ENCODE results near the gene PRKACG. TPM values are rescaled to one million over a fixed set of nuclear protein-coding genes. Genes with fewer than 3 reads are reported as not detected.

Gene PRKACG
- total and polyA plus RNA-seq, 2 of the 8 experiments (the other 6 are each of a cell fraction or from before 2014, with no cell fraction given): not detected

DNA sequence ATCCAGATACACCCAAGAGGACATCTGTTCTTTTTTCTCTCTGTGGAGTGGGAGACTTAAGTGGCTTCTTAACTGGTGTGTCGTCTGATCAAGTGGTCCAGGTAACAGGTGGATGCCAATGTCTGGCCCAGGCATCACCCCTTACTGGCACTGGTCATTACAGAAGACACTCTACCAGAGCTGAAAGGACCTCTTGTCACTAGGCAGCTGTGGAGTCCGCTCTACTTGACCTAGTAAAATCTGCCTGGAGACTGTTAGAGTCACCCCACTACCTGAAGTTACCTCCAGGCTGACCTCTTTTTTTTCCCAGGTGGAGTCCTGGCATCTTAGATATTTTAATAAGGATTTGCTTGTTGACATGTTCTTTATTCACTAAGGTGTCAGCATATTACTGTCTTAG is 44.2 kb upstream of the PRKACG start (continued):
- TF ChIP-seq, protein P1, sequence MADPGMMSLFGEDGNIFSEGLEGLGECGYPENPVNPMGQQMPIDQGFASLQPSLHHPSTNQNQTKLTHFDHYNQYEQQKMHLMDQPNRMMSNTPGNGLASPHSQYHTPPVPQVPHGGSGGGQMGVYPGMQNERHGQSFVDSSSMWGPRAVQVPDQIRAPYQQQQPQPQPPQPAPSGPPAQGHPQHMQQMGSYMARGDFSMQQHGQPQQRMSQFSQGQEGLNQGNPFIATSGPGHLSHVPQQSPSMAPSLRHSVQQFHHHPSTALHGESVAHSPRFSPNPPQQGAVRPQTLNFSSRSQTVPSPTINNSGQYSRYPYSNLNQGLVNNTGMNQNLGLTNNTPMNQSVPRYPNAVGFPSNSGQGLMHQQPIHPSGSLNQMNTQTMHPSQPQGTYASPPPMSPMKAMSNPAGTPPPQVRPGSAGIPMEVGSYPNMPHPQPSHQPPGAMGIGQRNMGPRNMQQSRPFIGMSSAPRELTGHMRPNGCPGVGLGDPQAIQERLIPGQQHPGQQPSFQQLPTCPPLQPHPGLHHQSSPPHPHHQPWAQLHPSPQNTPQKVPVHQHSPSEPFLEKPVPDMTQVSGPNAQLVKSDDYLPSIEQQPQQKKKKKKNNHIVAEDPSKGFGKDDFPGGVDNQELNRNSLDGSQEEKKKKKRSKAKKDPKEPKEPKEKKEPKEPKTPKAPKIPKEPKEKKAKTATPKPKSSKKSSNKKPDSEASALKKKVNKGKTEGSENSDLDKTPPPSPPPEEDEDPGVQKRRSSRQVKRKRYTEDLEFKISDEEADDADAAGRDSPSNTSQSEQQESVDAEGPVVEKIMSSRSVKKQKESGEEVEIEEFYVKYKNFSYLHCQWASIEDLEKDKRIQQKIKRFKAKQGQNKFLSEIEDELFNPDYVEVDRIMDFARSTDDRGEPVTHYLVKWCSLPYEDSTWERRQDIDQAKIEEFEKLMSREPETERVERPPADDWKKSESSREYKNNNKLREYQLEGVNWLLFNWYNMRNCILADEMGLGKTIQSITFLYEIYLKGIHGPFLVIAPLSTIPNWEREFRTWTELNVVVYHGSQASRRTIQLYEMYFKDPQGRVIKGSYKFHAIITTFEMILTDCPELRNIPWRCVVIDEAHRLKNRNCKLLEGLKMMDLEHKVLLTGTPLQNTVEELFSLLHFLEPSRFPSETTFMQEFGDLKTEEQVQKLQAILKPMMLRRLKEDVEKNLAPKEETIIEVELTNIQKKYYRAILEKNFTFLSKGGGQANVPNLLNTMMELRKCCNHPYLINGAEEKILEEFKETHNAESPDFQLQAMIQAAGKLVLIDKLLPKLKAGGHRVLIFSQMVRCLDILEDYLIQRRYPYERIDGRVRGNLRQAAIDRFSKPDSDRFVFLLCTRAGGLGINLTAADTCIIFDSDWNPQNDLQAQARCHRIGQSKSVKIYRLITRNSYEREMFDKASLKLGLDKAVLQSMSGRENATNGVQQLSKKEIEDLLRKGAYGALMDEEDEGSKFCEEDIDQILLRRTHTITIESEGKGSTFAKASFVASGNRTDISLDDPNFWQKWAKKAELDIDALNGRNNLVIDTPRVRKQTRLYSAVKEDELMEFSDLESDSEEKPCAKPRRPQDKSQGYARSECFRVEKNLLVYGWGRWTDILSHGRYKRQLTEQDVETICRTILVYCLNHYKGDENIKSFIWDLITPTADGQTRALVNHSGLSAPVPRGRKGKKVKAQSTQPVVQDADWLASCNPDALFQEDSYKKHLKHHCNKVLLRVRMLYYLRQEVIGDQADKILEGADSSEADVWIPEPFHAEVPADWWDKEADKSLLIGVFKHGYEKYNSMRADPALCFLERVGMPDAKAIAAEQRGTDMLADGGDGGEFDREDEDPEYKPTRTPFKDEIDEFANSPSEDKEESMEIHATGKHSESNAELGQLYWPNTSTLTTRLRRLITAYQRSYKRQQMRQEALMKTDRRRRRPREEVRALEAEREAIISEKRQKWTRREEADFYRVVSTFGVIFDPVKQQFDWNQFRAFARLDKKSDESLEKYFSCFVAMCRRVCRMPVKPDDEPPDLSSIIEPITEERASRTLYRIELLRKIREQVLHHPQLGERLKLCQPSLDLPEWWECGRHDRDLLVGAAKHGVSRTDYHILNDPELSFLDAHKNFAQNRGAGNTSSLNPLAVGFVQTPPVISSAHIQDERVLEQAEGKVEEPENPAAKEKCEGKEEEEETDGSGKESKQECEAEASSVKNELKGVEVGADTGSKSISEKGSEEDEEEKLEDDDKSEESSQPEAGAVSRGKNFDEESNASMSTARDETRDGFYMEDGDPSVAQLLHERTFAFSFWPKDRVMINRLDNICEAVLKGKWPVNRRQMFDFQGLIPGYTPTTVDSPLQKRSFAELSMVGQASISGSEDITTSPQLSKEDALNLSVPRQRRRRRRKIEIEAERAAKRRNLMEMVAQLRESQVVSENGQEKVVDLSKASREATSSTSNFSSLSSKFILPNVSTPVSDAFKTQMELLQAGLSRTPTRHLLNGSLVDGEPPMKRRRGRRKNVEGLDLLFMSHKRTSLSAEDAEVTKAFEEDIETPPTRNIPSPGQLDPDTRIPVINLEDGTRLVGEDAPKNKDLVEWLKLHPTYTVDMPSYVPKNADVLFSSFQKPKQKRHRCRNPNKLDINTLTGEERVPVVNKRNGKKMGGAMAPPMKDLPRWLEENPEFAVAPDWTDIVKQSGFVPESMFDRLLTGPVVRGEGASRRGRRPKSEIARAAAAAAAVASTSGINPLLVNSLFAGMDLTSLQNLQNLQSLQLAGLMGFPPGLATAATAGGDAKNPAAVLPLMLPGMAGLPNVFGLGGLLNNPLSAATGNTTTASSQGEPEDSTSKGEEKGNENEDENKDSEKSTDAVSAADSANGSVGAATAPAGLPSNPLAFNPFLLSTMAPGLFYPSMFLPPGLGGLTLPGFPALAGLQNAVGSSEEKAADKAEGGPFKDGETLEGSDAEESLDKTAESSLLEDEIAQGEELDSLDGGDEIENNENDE (IDR thresholded peaks at IDR 0.05; ENCODE audit: insufficient replicate concordance, low read length): no peak
- TF ChIP-seq CEBPB (IDR thresholded peaks at IDR 0.05; ENCODE audit: low read depth, low read length) (no peak), CBX5 (IDR thresholded peaks at IDR 0.05; ENCODE audit: low read depth, low read length) (no peak)

Measured in H1 (cell line).